ENCODE measurements around the gene TCP11.

DNA sequence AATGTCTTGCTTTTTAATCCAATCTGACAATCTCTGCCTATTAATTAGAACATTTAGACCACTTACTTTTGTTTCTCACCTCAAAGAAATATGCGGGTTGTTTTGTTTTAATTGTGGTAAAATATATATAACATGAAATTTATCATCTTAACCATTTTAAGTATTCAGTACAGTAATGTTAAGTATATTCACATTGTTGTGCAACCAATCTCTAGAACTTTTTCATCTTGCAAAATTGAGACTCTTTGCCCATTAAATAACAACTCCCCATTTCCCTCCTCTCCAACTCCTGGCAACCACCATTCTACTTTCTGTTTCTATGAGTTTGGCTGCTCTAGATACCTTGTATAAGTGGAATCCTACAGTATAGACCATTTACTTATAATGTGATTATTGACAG is 13.8 kb upstream of the TCP11 start:
- TF ChIP-seq RAD21 (IDR thresholded peaks at IDR 0.05) (no peak), YY1 (IDR thresholded peaks at IDR 0.05) (no peak)
- TF ChIP-seq, protein P1, sequence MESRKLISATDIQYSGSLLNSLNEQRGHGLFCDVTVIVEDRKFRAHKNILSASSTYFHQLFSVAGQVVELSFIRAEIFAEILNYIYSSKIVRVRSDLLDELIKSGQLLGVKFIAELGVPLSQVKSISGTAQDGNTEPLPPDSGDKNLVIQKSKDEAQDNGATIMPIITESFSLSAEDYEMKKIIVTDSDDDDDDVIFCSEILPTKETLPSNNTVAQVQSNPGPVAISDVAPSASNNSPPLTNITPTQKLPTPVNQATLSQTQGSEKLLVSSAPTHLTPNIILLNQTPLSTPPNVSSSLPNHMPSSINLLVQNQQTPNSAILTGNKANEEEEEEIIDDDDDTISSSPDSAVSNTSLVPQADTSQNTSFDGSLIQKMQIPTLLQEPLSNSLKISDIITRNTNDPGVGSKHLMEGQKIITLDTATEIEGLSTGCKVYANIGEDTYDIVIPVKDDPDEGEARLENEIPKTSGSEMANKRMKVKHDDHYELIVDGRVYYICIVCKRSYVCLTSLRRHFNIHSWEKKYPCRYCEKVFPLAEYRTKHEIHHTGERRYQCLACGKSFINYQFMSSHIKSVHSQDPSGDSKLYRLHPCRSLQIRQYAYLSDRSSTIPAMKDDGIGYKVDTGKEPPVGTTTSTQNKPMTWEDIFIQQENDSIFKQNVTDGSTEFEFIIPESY (IDR thresholded peaks at IDR 0.05): no peak
